Fibroblast of mammary gland (primary cell): Measurements from ENCODE around the gene TBC1D22A.

Experiments
- DNase-seq: peaks from one replicate; pipeline ENCODE4 v3.0.0-alpha.2; 2010; ENCODE audit warnings: low read depth
- H3K4me3 ChIP-seq: 2 replicates; pipeline ENCODE4 v1.5.1; 2011; ENCODE audit warnings: low read depth, mild to moderate bottlenecking, low read length, moderate library complexity; ENCODE audit not compliant: control insufficient read depth
- CTCF ChIP-seq: conservative IDR thresholded peaks from 2 replicates; pipeline ENCODE4 v1.5.1; 2011; ENCODE audit warnings: low read depth, low read length, inconsistent platforms; ENCODE audit not compliant: control insufficient read depth, insufficient read depth

The TBC1D22A gene

GRCh38 chr22:46967445-46968358 lies 205.3 kb downstream of the TBC1D22A start:
- no peak for DNase-seq
- TF ChIP-seq CTCF = no peak
- H3K4me3 ChIP-seq = no peak overlapping the region

- DNase-seq = no peak
- TF ChIP-seq CTCF = no peak
These were observed 205.9 kb downstream of the TBC1D22A start for GRCh38 chr22:46968359-46968740.

GRCh38 chr22:46968848-46969247 lies 206.4 kb downstream of the TBC1D22A start:
- H3K4me3 ChIP-seq = no peak overlapping the region
- no peak for TF ChIP-seq CTCF
- DNase-seq = no peak

More at GRCh38 chr22:46968359-46968740, 205.9 kb downstream of the TBC1D22A start:
- no peak overlapping the region for H3K4me3 ChIP-seq

GRCh38 chr22:46969491-46969890 lies 207.0 kb downstream of the TBC1D22A start:
- no peak for DNase-seq
- H3K4me3 ChIP-seq = no peak overlapping the region
- no peak for TF ChIP-seq CTCF

- H3K4me3 ChIP-seq = no peak overlapping the region
- TF ChIP-seq CTCF = no peak
- no peak for DNase-seq
These were observed 207.5 kb downstream of the TBC1D22A start for GRCh38 chr22:46969961-46970360.

- DNase-seq = no peak
- TF ChIP-seq CTCF = no peak
- H3K4me3 ChIP-seq = no peak overlapping the region
These were observed 208.1 kb downstream of the TBC1D22A start for GRCh38 chr22:46970411-46971098.
